Stomach (tissue), 4 donors: ENCODE data around the gene ZNF628.

Experiments
- POLR2A ChIP-seq, 4 donors: fragments of 450-650 bp; IDR thresholded peaks; one replicate each; pipeline ENCODE4 v1.6.1; 2016; ENCODE audit warnings: antibody characterized with exemption in 4 of 4, control low read depth in 2 of 4, mild to moderate bottlenecking in 1 of 4, moderate library complexity in 1 of 4
- POLR2AphosphoS5 ChIP-seq, 3 donors: sonication (generic); formaldehyde crosslinking; IDR thresholded peaks; one replicate each; pipeline ENCODE4 v1.6.1; 2016; ENCODE audit warnings: antibody characterized with exemption in 3 of 3
- TF ChIP-seq, protein P1 (sequence below), 7 experiments: fragments of 450-650 bp in 4 of 7; fragments of 200-600 bp in 3 of 7; sonication (generic) in 3 of 7; IDR thresholded peaks; one replicate each; pipeline ENCODE4 v1.5.1; 2016 to 2019; ENCODE audit warnings: antibody characterized with exemption in 7 of 7, control low read depth in 2 of 7, mild to moderate bottlenecking in 1 of 7

DNA sequence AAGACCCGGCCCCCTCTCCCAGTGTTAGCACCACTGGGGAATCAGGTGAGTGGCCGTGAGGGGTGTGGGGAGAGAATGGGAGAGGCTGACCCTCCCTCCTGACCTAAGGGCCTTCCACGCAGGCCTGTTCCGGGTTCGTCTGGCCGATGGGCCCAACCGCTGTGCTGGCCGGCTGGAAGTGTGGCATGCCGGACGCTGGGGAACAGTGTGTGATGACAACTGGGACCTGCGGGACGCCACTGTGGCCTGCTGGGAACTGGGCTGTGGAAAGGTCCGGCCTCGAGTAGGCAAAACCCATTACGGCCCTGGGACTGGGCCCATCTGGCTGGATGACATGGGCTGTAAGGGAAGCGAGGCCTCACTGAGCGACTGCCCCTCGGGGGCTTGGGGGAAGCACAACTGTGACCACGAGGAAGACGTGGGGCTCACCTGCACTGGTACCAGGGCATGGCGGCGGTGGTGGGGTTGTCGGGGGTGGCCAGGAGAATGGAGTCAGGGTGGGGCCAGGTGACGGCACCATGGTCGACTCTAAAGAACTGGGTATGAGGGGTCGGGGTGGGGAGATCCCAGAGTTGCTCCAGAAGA, 24.0 kb downstream of the ZNF628 start:
- TF ChIP-seq, protein P1, sequence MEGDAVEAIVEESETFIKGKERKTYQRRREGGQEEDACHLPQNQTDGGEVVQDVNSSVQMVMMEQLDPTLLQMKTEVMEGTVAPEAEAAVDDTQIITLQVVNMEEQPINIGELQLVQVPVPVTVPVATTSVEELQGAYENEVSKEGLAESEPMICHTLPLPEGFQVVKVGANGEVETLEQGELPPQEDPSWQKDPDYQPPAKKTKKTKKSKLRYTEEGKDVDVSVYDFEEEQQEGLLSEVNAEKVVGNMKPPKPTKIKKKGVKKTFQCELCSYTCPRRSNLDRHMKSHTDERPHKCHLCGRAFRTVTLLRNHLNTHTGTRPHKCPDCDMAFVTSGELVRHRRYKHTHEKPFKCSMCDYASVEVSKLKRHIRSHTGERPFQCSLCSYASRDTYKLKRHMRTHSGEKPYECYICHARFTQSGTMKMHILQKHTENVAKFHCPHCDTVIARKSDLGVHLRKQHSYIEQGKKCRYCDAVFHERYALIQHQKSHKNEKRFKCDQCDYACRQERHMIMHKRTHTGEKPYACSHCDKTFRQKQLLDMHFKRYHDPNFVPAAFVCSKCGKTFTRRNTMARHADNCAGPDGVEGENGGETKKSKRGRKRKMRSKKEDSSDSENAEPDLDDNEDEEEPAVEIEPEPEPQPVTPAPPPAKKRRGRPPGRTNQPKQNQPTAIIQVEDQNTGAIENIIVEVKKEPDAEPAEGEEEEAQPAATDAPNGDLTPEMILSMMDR (IDR thresholded peaks at IDR 0.05): no peak
- TF ChIP-seq POLR2A (IDR thresholded peaks at IDR 0.05): no peak
- TF ChIP-seq POLR2AphosphoS5 (IDR thresholded peaks at IDR 0.05): no peak
